GF-D8 (cell line): Measurements from ENCODE around the gene POMT2.

Experiments
- DNase-seq: peaks from one replicate; lab custom pipeline; 2025; lab: John Stamatoyannopoulos, UW

The POMT2 gene

GRCh38 chr14:77240336-77240915 is 80.3 kb downstream of the POMT2 start:
- DNase-seq = no peak

- DNase-seq = no peak
These were observed 81.3 kb downstream of the POMT2 start for GRCh38 chr14:77239412-77239811.

GRCh38 chr14:77238996-77239395 is 81.7 kb downstream of the POMT2 start:
- DNase-seq = no peak

- DNase-seq = no peak
These were observed 82.3 kb downstream of the POMT2 start for GRCh38 chr14:77238356-77238755.

- DNase-seq = no peak
These were observed 83.9 kb downstream of the POMT2 start for GRCh38 chr14:77236814-77237213.

GRCh38 chr14:77231721-77232120 is 89.0 kb downstream of the POMT2 start:
- DNase-seq = no peak

GRCh38 chr14:77230914-77231313 is 89.8 kb downstream of the POMT2 start:
- DNase-seq = no peak

- DNase-seq = no peak
These were observed 92.6 kb downstream of the POMT2 start for GRCh38 chr14:77228056-77228455.

GRCh38 chr14:77225892-77226557 is 94.7 kb downstream of the POMT2 start:
- no peak for DNase-seq

GRCh38 chr14:77225254-77225653 is 95.4 kb downstream of the POMT2 start:
- no peak for DNase-seq
